Cerebellar cortex (tissue), 1 donor: ENCODE measurements around the gene PISD.

Source experiments
- DNase-seq: peaks from one replicate; pipeline ENCODE4 v3.0.0-alpha.2; 2015; ENCODE audit warnings: low spot score

PISD gene

DNA sequence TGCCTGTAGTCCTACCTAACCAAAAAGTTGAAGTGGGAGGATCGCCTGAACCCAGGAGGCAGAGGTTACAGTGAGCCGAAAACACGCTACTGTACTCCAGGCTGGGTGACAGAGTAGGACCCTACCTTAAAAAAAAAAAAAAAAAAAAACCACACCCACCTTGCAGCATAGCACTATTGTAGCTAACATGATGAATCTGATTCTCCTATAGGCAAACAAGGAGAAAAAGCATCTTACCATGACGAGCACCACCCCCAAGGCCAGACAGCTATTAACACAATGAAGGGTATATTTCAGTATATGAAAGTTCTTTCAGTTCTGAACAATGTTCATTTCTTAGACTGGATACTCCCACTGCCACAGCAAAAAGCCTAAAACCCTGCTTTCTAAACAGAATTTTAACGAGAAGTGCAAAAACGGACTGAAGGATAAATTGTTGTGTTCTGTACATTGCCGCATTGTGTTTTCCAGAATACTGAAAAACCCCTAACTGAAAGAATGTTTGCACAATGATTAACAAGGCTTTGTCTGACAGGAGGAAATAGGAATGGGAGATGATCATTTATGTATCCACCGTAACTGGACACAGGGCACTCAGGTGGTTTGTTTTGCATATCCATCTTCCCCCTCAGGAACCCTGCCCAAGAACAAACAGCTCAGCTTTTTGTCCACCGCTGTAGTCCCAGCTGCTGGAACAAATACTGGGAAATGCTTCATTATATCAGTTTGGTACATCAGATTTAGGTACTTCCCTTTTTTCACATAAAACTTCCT, 8.9 kb downstream of the PISD start:
- no peak for DNase-seq

DNA sequence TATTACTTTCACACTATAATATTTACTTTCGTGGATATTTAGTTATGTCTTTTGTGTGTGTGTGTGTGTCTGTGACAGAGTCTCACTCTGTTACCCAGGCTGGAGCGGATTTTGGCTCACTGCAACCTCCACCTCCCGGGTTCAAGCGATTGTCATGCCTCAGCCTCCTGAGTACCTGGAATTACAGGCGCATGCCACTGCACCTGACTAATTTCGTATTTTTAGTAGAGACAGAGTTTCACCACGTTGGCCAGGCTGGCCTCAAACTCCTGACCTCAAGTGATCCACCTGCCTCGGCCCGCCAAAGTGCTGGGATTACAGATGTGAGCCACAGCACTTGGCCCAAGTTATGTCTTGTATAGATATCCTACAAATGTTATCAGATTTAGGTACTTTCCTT, 9.9 kb downstream of the PISD start:
- no peak for DNase-seq

DNA sequence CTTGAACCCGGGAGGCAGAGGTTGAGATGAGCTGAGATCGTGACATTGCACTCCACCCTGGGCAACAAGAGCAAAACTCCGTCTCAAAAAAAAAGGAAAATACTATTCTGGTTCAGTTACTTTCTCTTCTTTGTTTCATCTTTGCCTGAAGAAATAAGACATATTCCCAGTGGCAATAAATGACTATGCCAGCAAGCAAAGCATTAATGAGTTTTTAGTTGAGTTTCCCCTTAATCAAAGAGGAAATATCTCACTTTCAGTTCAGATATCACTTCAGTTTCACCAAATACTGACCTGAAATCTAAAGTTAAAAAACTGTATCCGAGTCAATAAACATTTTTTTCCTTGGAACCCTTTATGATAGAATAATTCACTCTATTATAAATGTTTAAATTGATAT, 10.4 kb downstream of the PISD start:
- DNase-seq = no peak

DNA sequence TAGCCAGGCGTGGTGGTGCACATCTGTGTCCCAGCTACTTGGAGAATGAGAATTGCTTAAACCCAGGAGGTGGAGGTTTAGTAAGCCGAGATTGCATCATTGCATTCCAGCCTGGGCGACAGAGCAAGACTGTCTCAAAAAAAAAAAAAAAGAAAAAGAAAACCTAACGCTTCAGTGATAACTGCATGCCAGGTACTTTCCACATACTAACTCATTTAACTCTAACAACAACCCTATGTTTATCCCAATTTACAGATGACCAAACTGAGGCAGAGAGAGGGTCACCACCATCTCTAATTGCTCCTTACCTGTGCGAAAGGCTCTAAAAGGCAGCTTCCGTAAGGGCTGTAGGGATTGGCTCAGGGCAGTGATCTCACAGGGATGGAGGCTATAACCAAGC, 11.6 kb downstream of the PISD start:
- no peak for DNase-seq

DNA sequence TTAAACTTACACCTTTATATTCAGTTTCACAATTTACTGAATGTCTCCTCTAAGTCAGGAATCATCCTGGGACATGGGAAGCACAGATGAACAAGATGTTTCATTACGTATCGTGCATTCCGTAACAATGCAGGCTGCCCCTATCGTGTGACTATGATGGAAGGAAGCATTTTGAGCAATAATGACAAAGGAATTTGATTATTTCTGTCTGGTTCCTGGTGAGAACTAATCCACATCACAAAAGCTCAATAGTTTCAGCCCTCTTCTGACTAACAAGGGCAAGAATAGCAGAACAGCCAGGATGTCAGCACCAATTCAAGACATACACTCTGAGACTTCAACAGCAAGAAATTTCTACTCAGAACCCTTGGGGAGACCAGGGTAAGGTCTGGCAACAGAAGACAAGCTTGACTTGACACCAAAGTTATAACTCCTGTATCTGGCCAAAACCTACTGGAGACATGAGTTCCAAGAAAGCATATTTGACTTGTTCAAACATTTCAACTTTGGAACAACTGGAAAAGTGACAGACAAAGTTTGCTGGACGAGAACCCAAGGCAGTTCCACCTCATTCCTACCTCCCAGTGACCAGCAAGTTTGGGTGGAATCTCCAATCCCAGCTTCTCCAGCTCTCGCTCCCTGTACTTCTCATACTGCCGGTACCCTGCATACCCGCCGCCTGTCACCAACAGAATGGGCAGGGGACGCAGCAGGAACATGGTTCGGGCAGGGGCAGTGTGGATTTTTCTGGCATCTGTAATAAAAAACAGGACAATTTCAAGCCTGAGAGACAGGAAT, 14.3 kb downstream of the PISD start:
- DNase-seq = no peak

DNA sequence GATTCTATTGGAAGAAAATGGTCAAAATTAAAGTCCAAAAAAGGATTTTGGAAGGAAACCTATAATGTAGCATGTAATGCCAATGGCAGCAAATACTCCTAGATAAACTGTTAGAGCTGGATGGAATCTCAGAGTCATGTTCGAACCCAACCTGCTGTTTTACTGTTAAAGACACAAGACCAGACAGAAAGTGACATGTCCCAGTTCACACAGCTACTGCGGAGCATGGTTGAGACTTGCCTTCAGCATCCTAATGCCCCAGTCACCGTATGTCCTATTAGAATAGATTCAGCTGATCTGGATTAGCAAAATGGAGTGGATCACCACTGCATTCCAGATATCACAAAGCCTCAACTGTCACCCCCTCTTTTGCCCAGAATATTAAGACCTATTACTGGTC, 14.9 kb downstream of the PISD start:
- DNase-seq = no peak

DNA sequence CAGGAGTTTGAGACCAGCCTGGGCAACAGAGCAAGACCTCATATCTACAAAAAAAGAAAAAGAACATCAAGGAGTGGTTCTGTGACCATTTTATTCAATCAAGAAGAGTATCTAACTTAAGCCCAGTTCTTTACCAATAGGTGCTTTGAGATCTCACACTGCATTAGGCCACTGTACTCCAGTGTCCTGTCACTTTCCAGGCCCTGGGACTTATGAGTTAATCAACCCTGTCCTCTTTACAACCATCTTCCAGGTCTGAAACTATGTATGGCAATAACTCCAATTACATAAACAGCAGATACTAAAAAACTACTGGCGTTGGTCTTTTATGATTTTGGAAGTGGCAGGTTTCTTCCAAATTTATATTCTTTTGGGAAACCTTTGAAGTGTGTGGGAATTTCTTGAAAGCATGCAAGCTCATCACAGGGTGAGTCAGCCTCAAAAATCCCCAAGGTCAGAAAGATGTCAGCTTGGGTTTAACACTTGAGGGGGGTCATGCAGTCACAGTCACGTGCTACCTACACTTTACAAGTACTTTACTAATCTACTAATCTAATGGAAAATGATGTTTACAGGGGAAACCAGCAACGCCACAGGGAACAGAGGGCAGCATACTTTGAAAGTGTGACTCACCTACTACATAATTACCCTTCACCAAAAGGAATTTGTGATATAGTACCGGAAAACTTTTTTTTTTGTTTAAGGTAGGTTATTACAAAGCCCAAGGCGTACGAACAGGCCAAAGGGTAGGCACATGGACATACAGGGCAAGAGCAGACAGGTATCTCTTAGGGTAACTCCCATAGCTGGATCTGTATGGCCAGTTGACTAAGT, 15.6 kb downstream of the PISD start:
- no peak for DNase-seq

DNA sequence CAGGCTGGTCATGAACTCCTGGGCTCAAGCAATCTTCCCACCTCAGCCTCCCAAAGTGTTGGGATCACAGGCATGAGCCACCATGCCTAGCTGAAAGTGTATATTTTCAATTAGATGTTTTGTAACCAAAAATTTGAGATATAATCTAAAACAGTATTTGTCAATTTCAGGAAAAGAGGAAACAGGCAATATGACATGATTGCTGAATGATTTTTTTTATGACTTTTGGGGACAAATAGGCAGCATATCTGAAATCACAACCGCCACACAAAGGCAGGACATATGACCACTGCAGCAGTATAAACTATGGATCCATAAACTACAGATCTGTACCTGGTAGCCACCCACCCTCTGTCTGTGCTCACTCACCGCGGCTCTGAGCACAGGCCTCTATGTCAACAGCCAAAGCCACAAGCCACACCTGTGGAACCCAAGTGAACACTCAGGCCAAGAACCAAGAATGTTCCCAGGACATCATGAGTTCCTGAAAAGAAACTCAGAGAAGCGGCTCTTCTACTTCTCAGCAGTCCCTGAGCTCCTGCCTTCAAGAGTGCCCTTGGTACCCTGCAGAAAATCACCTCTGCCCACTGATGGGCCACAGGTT, 22.5 kb downstream of the PISD start:
- no peak for DNase-seq

DNA sequence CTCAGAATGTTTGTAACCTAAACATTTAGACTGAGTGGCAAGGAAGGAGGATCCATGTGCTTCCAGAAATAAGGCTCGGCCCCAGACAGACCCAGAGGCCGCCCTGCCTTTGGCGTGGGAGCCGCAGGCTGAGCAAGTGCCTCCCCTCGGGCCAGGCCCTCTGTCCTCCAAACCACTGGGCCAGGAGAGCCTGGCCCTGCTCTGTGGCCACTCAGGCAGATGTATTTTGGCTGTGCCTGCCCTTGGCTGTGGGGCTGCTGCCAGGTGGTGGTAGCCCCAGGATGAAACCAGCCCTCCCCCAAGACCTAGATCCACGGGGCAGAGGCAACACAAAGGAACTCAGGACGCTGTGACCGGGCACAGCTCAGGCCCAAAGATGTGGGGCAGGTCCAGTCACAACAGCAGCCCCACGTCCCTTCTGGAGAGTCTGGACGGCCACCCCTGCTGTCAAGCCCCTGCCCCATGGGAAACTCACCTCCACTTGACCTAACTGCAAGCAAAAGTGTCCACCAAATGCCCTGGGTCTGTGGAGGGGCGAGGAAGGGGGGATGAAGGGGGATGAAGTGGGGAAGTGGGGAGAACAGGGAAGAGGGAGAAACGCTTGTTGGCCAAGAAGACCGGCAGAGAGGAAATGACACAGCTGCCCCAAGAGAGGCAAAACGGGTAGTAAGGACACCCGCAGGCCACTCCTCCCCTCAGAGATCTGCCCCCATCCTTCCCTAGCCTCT, 24.0 kb downstream of the PISD start:
- no peak for DNase-seq

DNA sequence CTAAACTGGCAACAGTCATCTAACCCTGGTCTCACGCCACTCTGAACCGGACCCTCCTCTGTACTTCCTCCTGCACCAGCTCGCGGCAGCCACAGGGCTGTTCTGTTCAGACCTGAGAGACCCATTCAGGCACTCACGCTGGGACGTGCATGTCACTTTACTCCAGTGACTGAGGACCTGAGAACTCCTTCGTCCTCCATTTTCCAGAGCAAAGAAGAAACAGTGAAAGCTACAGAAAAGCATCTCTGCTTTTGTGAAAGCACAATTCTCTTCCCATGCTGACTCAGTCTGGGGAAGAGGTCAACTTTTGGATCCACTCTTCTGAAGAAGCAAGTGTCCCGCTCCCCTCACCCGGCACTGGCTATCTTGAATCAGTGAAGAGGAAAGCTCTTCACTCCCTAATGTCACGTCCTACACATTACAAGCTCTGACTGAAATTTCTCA, 24.5 kb downstream of the PISD start:
- DNase-seq = peak; percentile 15

DNA sequence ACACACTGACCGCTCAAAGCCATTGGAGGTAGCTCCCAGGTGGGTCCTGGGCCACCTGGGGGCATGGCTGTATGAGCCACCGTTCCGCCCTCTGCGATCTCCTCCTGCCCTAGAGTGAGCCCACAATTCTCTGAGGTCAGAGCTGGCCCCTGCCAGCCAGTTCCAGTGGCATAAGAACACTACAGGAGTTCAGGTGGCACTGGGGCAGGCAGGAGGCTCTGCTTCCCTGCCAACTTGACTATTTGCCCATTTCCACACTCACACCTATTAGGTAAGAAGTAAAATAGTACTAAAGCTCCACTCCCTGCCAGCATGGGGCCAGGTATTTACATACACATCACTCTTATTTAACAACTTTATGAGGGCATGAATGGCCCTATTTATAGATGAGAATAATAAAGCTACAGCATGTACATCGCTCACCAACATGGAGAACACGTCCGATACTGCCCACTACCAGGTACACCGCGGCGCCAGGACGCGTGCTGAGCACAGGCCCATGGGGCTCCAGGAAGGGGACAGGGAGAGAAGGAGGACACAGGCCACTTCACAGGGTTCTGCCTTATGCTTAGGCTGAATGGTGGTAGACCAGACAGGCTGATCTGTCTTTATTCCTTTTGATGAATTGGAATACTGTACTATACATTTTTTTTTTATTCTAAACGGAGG, 26.2 kb downstream of the PISD start:
- DNase-seq = no peak

DNA sequence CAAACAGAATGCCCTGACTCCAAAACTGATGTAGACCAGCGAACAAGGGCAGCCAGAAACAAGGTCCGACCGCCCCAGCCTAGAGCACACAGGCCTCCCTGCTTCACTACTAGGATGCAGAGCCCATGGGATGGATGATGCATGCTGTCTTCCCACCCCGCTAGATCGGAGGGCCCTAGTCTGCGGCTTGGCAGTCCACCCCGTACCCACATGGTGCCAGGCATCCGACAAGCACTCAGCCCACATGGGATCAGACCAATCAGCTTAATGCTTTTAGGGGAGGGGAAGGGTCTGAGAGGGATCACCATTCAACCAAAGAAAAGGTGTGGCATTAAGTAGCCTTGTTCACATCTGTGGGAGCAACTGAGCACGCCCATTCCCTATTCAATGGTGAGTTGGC, 30.6 kb downstream of the PISD start:
- no peak for DNase-seq

DNA sequence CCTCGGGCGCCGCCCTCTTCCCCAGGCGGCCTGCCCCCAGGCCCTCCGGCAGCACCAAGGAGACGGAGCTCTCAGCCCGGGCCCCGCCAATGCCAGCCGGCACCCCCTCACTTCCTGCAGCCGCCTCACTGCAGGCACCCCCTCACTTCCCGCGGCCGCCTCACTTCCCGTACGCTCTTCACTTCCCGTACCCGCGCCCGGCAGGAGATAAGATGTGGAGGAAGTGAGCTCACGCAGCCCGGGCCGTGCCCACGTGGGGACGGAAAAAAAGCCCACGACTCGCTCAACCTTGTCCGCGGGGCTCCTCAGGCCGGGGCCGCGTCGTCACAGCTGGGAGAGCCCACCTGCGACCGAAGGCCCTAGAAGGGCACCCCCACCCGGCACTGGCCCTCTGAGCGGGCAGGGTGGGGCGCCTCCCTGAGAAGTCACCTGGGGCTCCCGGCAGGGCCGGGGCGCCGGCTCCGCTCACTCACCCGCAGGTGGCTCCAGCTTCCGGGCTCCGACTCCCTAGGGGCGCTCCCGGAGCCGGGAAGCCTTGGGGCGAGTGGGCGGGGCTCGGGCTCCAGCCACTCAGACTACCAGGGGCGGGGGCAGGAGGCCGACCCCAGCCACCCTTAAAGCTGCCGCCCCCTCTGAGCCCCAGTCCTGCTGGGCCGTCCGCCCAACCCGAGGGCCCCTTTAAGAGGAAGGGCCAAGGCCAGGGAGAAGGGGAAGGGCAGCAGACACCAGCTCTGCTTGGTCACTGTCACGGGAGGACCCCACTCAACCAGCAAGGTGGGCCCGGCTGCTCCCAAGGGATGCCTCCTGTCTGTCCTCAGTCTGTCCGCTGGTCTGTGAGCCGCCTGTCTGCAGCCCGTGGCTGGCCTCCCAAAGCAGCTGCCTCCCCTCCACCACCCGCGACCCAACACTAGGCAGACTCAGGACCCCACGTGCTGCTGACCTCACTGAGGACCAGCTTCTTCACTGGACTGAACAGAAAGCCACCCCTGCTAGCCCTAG, 31.4 kb downstream of the PISD start:
- DNase-seq = peak; percentile 73

DNA sequence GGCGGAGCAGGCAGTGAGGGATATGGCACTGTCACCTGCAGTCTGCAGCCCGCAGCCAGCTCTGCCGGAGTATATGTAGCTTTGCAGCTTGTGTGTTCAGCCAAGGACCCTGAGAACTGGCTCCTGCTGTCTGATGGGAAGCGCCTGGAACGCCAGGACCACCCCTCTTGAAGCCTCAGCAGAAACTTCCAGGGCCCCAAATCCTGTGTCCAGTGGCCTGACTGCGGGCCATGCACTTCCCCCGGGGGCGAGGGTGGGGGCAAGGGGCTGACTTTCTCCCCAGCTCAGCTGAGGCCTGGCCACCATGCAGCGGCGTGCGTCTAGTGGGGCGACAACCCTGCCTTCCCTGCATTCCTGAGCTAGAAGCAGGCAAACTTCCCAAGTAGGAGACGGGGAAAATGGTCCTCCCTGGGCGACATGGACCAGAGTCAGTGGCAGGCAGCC, 32.3 kb downstream of the PISD start:
- no peak for DNase-seq

DNA sequence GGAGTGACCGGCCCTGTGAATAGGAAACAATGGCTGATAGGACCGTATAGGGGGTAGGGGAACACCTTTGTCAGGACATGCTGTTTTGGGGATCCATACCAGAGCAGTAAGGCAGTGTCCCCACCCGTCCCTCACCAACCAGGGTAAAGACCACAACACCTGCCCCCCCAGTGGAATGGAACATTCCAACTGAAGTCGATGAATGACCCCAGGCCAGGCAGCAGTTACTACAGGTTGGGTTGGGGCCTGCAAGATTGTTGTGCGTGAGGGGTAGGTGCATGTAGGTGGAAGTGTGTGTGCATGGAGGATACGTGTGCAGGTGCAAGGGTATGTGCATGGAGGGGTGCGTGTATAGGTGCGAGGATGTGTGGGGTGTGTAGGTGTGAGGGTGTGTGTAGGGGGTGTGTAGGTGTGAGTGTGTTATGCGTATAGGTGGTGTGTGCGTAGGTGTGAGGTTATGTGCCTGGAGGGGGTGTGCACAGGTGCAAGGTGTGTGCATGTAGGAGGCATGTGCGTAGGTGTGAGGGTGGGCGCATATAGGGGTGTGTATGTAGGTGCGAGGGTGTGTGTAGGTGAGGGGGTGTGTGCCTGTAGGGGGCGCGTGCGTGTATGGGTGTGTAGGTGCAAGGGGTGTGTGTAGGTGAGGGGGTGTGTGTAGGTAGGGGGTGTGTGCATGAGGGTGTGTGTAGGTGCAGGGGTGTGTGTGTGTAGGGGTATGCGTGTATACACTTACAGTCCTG, 32.9 kb downstream of the PISD start:
- DNase-seq = no peak

DNA sequence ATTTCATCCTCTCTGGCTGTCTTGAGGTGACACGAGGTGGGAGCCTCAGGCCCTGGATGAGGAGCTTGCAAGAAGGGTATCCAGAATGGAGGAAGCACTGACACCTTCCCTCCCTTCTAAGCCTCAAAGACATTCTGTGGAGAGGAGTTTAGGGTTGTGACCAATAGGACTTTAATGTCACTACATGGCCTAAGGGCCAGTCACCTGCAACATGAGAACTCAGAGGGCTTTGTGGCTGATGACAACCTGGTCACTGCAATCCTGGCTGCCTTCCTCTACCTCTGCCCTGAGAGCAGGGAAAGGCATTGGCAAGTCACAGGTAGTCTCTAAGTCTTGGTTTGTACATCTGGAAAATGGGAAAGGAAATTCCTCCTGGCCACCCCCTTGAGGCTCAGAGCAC, 33.7 kb downstream of the PISD start:
- no peak for DNase-seq

DNA sequence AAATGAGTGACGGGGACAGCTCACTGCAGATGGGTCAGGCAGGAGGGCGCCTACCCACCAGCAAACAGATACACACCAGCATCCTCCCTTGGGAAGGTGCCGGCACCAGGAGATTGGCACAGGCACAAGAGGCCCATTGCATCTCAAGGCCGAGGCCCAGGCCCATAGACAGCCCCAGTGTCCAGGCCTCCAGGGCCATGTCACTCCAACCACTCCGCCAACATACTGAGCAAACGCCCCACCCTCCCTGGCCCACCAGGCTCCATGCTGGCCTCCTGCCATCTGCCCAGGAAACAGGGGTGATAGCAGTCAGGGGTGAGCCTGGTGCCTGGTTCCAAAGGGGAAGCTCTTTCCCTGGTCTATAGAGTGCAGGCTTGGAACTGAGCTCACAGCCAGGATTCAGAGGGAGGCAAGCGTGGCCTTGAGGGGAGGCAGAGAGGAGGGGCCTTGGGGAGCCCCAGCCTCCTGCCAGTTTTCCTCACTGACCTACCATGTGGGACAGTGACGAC, 34.7 kb downstream of the PISD start:
- DNase-seq = no peak

DNA sequence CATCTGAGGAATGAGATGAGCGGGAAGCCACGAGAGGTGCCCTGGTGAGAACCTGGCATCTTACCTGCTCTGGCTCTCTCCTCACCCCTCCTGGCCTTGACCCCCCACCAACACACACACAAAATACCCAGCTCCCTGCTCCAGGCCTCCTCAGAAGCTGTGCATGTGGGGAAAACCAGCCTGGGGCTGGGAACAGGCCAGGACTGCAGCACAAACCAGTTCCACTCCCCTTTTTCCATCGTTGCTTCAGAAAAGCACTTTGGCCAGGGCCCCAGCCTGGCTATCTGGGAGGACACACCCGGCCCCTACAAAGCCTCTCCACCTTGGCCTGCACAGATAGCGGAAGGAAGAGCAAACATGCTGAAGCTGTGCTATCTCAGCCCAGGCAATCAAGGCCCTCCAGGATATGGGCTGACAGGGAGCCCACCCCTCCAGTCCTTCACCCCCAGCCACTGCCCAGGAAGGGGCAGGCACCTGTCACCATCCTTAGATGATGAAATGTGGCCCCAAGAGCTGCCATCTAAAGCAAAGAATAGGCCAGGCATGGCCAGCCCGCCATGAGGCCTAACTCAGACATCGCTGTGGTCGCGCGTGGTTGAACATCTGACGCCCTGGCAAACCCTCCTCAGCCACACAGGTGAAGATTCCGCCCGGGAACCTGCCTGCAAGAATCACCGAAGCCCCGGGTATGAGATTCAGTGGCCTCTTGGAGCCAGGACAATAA, 35.4 kb downstream of the PISD start:
- peak; percentile 97 for DNase-seq
